NCI-H128 (cell line): ENCODE data around the gene NDRG4.
A peak's percentile ranks its signal among the peaks of the same experiment; 100 is the strongest.

Experiments used
- DNase-seq: peaks from one replicate; lab custom pipeline; 2025; ENCODE audit not compliant: unreplicated experiment; lab: John Stamatoyannopoulos, UW

The NDRG4 gene

DNA sequence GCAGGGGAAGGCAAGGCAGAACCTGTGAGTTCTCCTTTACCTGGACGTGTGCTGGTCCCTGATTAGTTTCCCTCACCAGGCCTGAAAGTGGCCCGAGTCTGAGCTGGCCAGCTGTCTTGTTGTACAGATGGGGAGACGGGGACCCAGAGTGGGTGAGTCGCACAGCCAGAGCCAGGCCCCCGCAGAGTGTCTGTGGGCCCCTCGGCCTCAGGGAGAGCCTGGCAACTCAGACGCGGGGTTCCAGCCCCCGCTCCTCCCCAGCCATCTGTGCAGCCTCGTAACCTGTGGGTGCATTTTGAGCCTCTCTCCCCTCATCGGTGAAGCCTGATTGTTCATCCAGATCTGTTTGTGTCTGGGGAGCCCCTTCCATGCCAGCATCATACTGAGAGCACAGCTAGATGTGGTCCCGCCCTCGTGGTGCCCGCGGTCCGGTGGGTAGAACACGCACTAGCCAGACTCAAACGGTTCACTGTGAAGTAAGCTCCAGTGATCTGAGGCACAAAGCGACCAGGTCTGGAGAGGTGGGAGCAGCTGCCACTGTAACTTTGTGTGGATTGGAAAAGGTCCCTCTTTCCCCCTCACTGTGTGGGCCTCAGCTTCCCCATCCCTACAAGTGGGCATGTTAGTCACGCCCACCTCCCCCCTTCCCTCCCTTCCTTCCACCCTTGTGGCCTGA, 6.0 kb upstream of the NDRG4 start:
- DNase-seq: no peak

DNA sequence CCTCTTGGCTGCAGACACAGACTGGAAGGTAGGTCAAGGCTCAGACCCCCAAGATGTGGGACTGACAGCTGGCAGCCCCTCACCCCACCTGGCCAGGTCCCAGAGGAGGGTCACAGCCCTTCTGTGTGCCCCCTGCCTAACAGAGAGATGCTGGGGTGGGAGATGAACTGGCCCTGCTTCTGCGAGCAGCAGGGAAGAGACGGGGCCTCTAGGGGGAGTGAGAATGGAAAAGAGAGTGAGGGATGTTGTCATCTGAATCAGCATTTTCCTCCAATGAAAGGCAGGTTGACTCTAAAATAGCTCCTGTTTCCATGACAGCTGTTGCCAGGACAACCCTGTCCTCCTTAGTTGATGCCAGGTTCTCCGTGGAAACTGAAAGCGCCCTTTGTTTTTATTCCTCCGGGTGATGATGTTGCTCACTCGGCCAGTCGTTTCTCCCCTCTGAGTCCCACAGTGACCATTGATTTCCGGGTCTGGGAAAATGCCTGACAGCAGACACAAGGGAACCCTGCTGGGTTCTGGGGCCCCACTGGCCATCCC, 4.9 kb upstream of the NDRG4 start:
- DNase-seq: peak; percentile 82

DNA sequence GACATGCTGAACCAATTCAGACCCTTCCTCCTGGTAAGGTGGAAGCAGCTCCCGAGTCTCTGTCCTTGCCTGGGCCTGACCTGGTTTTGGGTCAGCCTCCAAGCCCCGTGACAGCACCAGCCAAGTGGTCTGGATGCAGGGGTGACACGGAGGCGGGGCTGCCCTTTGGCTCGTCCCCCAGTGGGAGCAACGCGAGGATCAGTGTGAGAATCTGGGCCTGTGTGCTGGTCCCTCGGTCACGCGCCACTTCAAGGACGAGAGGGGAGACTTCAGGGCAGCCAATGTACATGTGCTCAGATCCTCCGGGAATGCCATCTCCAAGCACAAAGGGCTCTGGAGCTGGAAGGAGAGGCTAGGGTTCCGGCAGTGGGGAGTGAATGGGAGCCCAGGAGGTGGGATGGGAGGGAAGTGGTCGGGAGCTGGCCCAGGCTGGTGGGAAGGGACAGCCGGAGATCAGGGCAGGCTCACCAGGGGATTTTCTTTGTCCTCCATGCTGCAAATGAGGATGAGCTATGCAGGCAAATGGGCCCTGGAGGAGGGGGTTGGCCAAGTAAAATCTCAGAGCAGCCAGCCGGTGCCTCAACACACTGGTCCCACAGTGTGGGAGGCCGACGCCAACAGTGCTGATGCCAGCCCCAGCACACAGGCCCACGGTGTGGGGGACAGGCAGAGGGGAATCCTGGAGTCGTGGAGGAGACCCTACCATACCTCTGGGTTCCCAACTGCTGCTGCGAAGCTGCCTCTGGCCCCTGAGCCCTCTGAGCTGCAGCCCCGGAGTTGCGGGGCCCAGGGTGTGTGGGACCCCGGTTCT, 4.2 kb upstream of the NDRG4 start:
- no peak for DNase-seq

DNA sequence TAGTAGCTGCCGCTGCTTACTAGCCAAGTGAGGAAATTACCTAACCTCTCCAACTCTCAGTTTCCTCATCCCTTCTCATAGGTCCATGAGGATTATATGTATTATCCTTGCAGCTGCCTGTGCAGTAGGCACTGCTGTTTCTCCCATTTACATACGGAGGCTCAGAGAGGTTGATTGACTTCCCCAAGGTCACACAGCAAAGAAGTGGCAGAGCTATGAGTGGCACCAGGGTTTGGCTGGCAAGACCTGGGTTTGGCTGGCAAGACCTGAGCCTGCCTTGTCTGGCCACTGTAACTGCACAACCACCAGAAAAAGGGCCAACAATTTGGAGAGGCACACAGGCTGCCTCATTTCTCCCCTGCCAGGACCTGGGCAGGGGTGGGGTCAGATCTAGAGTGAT, 2.5 kb upstream of the NDRG4 start:
- no peak for DNase-seq

DNA sequence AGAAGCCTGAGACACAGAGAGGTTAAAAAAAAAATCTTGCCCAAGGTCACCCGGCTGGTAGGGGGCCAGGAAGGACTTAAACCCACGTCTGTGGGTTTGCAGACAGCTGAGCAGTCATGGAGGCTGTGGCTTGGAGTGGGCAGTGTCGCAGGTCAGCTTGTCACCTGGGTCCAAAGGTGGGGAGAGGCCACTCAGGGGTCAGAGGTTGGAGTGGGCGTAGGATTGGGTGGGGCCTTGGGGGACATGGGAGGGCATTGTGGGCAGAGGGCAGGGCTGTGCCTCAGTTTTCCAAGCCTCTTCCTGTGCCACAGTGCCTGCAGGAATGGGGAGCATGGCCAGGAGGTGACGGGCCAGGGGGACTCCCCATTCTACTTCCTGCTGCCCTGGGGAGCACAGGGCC, 2.0 kb upstream of the NDRG4 start:
- no peak for DNase-seq

DNA sequence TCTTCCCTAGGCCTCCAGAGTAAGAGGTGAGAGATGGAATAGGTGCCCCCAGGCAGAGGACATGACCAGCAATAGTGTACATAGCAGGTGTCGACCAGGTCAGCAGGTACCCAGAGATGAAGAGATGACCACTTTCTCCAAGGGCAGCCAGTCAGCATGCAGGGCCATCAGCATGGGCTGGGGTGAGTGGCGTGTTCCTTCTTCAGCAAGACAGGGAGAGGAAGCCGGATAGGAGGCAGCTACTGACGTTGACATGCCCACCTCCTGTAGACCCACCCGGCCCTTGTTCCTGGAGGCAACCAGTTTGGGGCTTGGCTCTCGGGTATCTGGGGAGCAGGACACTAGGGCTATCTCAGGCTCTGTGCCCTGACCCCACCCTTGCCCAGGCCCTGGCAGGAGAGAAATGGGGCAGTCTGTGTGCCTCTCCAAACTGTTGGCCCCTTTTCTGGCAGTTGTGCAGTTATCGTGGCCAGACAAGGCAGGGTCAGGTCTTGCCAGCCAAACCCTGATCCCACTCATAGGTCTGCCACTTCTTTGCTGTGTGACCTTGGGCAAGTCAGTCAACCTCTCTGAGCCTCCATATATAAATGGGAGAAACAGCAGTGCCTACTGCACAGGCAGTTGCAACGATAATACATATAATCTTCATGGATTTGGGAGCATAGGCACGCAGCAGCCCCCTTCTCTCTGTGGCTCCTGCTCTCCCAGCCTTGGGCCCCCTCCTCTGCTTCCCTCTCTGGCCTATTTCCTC, 1.4 kb upstream of the NDRG4 start:
- DNase-seq: no peak

DNA sequence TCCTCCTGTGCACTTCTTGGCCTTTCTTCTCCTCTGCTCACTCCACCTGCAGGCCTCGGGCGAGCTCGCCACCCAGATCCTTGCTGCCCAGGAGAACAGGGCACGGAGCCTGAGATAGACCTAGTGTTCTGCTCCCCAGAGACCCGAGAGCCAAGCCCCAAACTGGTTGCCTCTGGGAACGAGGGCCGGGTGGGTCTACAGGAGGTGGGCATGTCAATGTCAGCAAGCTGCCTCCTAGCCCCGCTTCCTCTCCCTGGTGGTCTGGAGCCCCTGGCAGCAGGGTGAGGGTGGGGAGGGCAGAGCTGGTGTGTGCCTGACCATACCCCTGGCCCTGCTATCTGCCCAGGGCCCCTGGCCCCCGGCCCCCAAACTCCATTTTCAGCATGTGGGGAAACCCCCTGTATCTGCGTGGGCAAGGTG, 841 bp upstream of the NDRG4 start:
- no peak for DNase-seq

DNA sequence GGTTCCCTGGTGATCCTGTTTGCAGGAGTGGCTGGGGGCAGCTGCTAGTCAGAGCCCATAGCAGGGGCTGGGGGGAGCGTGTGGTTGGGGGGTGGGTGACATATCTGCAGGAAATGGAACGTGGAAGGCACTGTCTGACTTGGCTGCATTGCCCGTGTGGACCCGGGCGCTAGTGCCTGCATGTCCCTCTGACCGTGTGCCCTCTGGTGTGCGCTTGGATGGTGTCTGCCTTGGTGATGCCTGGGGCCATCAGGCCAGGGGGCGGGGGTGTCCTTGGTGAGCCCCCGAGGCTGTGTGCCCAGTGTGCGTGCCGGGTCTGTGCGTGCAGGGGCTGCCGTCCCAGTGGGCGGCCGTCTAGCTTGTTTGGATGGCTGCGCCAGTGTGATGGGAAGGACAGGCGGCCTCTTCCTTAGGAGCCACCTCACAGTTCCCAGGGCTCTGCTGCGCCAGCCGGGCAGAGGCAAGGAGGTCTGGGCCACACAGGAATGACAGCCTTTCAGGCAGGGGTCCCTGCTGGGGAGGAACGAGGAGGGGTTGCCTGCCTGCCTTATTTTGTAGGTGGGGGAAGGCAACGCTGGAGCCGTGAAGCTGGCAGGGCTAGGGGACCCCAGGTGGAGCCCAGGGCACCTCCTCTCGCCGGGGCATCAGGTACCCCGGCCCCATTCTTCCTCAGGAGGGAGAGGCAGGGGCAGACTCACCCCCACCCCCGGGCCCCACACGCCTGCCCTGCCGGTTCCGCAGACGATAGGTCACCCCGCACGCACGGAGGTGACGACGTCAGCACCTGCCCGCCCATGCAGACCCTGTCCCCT, 693 bp downstream of the NDRG4 start:
- no peak for DNase-seq

DNA sequence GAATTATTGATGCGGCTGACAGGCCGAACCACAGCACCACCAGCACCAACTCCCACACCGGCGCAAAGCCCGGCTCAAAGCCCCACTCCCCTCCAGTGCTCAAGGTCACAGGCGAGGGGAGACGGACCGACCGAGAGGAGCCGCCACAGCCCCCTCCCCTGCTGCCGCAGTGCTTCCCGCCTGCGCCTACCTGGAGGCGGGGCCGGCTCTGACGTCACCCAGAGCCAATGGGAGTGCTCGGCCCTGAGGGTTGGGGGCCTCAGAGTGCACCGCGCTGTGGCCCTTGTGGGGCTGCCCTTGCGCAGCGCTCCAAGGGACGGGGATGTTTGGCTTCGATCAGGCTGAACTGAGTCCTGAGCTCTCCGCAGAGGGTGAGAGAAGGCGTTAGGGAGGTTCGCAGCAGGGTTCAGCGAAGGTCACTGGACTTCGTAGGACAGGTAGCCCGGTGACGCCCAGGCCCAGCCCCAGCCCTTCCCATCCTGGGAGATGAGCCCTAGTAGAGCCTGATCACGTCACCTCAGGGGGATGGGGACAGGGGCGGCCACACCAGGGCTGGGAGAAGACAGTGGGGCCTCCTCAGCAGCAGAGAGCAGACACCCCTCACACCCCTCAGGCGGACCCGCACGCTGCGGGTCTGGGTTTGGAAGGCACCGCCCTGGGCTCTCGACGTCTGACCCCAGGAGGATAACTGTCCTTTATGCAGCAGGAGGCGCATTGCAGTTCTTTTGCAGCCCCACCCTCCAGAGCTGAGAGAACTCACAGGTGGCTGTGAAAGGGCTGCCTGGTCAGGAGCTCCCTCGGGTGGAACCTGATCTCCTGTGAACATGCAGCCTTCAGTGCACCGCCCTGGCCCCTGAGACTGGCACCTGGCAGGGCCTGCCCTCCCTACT, 1.5 kb downstream of the NDRG4 start:
- peak; percentile 32 for DNase-seq

DNA sequence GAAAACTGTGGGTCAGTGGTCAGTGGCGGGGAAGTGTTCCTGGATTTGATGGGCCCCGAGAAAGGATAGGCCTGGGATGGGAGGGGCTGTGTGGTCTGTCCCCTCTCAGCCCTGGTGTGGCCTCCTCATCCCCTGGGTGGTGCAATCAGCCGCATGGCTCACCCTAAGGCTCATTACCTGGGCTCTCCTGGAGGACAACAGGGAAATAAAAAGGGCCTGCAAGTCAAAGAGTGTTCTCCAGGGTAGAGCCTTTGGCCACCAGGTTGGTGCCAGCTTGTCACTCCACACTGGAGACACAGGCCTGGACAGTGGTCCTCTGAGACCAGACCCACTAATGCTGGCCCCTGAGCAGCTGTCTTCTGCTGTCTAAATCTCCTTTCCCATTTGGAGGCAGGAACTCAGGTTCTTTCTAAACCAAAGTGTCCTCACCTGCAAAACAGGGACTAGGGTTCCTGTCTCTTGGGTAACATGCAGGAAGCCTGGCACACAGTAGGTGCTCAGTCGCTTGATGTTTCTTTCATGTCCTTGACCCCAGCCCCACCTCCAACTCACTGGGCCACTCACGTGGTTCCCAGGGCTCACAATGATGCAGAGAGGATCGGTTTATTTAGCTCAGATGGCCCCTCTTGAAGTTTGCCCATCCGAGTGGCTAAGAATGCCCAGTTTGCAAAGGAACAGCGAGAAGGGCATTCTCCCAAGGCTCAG, 2.4 kb downstream of the NDRG4 start:
- no peak for DNase-seq

DNA sequence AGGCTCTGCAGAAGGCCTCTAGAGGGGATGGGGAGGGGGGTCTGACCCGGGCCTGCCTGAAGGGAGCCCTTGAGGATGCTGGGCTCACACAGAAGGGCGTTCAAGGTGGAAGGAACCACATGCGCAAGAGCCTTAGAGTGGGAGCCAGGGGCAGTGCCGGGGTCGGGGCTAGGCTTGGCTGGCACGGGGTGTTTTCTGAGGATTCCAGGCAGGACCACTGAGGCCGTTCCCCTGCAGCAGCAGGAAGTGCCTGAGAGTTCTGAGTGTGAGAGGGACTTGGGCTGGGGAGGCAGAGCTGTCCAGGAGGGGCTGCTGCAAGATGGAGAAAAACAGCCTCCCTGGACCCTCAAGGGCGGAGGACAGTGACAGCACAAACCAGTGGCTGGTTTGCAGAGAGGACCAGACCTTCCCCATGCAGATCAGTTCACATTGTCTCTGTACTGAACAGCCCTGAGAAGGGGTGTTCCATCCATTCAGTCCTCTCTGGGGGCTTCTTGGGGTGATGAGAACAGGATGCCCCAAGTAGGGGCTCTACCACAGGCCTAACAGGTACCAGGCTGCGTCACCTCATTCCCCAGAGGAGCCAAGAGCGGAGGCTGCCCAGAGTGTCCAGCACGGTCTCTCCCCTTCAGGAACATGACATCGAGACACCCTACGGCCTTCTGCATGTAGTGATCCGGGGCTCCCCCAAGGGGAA, 3.4 kb downstream of the NDRG4 start:
- no peak for DNase-seq

DNA sequence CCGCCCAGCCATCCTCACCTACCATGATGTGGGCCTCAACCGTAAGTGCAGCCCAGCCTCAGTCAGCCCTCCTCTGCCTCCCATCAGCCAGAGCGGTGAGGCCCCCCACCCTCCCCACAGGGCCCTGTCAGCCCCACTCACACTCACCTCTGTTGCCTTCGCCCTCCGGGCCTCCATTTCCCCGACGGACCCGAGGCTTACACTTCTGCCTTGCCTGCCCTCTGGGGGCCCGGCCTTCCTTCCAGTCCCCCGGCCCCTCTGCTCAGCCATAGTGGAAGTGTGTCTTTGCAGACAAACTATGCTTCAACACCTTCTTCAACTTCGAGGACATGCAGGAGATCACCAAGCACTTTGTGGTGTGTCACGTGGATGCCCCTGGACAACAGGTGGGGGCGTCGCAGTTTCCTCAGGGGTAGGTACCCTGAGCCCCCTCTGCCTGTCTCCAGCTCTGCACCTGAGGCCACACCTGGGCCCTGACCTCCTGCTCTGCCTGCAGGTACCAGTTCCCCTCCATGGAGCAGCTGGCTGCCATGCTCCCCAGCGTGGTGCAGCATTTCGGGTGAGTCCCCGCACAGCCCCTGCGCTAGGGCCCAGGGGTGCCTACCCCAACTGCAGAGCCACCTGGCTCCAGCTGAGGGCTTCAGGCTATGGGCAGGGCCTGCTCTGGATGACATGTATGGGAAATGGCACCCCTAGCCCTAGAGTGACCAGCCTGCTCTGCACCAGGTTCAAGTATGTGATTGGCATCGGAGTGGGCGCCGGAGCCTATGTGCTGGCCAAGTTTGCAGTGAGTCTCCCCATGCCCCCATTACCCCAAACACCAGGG, 4.1 kb downstream of the NDRG4 start:
- DNase-seq: no peak

DNA sequence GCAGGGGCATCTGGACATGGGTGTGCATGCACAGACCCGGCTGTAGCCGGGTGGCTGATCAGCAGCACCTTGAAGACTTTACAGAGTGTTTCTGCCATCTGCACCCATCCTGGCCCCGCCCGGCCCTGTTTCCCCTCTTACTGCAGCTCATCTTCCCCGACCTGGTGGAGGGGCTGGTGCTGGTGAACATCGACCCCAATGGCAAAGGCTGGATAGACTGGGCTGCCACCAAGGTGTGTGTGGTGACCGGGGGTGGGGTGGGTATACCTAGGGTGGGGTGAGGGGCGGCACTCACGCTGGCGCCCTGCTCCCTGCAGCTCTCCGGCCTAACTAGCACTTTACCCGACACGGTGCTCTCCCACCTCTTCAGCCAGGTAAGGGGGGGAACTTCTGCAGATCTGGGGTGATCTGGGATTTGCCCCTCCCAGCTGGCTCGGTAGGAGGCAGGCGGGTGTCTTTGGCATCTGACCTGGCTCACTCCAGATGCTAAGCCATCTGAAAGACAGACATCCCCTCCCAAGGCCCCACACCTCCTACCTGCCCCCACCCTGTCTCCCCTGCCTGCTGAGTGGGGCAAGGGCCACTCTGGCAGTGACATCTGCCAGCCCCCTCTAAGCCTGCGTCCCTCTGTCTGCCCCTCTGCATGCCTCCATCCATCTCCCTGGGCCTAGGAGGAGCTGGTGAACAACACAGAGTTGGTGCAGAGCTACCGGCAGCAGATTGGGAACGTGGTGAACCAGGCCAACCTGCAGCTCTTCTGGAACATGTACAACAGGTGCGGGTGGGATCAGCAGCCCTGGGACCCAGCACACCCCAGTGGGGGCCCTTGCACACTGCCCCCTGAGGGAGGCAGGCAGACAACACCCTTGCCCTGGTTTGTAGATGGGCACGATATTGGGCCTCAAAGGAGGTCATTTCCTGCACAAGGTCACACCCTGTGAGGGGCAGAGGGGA, 6.6 kb downstream of the NDRG4 start:
- DNase-seq: no peak

DNA sequence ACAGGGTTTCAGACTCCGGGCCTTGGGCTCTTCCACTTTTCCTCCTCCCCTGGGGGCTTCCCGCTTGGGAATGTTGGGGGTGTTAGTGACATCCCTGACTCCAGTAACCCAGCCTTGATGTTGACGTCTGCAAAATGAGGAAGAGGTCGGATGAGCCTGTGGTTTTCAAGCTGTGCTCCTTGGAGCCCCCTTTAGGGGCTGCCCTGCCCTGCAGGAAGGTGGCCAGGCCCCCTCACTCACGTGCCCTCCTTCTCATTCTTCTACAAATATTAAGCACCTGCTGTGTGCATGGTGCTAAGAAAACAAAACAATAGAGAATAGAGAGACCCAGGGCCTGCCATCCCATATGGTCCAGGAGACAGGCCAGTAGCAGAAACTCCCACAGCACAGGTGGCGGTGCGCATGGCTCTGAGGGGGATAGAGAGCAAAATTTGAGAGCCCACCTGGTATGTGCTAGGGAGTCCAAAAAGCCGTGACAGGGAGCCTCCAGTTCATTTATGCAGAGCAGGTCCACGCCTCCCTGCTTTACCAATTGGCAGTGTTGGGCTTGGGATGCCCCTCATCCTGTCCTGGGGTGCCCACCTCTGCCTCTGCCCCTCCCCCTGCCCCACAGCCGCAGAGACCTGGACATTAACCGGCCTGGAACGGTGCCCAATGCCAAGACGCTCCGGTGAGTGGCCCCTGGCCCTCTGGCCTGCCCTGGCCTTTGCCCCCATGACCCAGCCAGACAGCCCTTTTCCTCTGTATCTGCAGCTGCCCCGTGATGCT, 7.4 kb downstream of the NDRG4 start:
- no peak for DNase-seq

DNA sequence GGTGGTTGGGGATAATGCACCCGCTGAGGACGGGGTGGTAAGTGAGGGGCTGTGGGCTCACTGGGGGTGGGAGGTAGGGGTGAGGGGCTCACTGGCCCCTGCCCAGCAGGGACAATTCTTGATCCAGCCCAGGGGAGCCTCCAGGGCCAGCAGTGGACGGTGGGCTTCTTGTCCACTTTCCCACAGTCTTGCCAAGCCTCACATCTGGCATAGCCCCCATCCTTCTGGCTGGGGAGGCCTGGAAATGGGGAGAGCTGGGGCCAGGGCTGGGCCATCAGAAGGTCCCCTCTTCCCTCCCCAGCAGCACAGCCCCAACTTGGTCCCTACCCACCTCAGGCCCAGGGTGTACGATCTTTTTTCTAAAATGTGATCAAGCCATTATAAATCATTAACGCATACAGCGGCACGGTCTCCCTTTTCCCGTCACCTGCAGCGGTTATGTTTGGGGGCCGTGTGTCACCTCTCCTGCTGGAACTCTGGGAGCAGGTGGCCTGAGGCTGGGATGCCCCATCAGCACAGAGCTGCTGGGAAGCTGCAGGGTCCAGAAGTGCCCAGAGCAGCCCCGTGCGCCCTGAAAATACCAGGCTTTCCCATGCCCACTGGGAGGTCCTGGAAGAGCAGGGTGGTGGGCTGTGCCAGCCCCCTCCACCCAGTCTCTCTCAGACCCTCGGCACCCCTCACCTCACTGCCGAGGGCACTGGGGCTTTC, 8.2 kb downstream of the NDRG4 start:
- DNase-seq: no peak
